IMR-90 (cell line): ENCODE data around the gene GABBR2.

Experiments
- MXI1 ChIP-seq: IDR thresholded peaks from 2 replicates; pipeline ENCODE4 v1.6.1; 2012; ENCODE audit warnings: low read depth, mild to moderate bottlenecking, low read length, moderate library complexity, borderline replicate concordance
- TF ChIP-seq, protein P1 (sequence below): conservative IDR thresholded peaks from 2 replicates; pipeline ENCODE4 v1.5.1; 2012; ENCODE audit warnings: mild to moderate bottlenecking, low read depth, low read length, improper control_type of control experiment

DNA sequence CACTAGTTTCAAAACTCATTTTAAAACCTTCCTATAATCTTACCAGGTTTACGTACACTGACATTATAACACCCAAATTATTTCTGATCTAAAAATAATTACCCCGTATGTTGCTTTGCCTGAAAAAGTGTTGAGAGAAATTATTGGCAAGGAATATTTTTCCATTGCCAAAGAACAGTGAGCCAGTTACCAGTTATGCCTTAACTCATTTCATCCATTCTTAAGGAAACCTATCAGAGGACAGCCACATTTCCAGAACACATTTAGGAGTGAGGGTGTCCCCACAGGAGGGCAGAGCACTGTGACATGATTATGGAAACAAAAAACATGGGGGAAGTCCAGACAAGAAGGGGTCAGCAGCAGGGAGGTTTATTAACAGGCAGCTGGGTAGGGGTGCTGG is 52.2 kb downstream of the GABBR2 start:
- no peak for TF ChIP-seq MXI1
- TF ChIP-seq, protein P1, sequence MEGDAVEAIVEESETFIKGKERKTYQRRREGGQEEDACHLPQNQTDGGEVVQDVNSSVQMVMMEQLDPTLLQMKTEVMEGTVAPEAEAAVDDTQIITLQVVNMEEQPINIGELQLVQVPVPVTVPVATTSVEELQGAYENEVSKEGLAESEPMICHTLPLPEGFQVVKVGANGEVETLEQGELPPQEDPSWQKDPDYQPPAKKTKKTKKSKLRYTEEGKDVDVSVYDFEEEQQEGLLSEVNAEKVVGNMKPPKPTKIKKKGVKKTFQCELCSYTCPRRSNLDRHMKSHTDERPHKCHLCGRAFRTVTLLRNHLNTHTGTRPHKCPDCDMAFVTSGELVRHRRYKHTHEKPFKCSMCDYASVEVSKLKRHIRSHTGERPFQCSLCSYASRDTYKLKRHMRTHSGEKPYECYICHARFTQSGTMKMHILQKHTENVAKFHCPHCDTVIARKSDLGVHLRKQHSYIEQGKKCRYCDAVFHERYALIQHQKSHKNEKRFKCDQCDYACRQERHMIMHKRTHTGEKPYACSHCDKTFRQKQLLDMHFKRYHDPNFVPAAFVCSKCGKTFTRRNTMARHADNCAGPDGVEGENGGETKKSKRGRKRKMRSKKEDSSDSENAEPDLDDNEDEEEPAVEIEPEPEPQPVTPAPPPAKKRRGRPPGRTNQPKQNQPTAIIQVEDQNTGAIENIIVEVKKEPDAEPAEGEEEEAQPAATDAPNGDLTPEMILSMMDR: no peak
